ENCODE results near the gene PNMA8A.

The PNMA8A gene

GRCh38 chr19:46491975-46492682 is 20.8 kb upstream of the PNMA8A start:
- DNase-seq: no peak

- no peak for DNase-seq
These were observed 19.4 kb upstream of the PNMA8A start for GRCh38 chr19:46490774-46491173.

- no peak for DNase-seq
These were observed 18.3 kb upstream of the PNMA8A start for GRCh38 chr19:46489445-46490272.

- DNase-seq: no peak
These were observed 17.2 kb upstream of the PNMA8A start for GRCh38 chr19:46488551-46488950.

- peak; percentile 38 for DNase-seq
These were observed 16.6 kb upstream of the PNMA8A start for GRCh38 chr19:46487802-46488445.

GRCh38 chr19:46487178-46487801 is 15.9 kb upstream of the PNMA8A start:
- DNase-seq: no peak

- DNase-seq: no peak
These were observed 15.0 kb upstream of the PNMA8A start for GRCh38 chr19:46486358-46486757.

GRCh38 chr19:46484656-46485055 is 13.3 kb upstream of the PNMA8A start:
- no peak for DNase-seq

GRCh38 chr19:46482631-46483030 is 11.3 kb upstream of the PNMA8A start:
- DNase-seq: no peak

GRCh38 chr19:46481947-46482346 is 10.6 kb upstream of the PNMA8A start:
- DNase-seq: no peak

- DNase-seq: peak; percentile 34
These were observed 10.0 kb upstream of the PNMA8A start for GRCh38 chr19:46481223-46481848.

GRCh38 chr19:46480415-46480814 is 9.1 kb upstream of the PNMA8A start:
- no peak for DNase-seq

- peak; percentile 84 for DNase-seq
These were observed 7.1 kb upstream of the PNMA8A start for GRCh38 chr19:46478356-46478986.

- DNase-seq: no peak
These were observed 4.6 kb upstream of the PNMA8A start for GRCh38 chr19:46475986-46476385.

- DNase-seq: no peak
These were observed 2.8 kb upstream of the PNMA8A start for GRCh38 chr19:46474211-46474610.

GRCh38 chr19:46472592-46472991 is 1.2 kb upstream of the PNMA8A start:
- no peak for DNase-seq

- peak; percentile 14 for DNase-seq
These were observed 614 bp upstream of the PNMA8A start for GRCh38 chr19:46471811-46472543.

GRCh38 chr19:46470376-46470775 is 987 bp downstream of the PNMA8A start:
- DNase-seq: no peak

GRCh38 chr19:46469541-46470185 is 1.7 kb downstream of the PNMA8A start:
- no peak for DNase-seq

- no peak for DNase-seq
These were observed 4.7 kb downstream of the PNMA8A start for GRCh38 chr19:46466536-46467196.

- no peak for DNase-seq
These were observed 7.8 kb downstream of the PNMA8A start for GRCh38 chr19:46463516-46463915.

All from NCI-H2227 treated with DMSO at 0.1 percent for 48 hours (cell line).